GF-D8 (cell line): ENCODE measurements around the gene RMND1.
A peak's percentile ranks its signal among the peaks of the same experiment; 100 is the strongest.

Source experiments
- DNase-seq: peaks from one replicate; lab custom pipeline; 2025; lab: John Stamatoyannopoulos, UW

The RMND1 gene

GRCh38 chr6:151417477-151417876, 34.4 kb downstream of the RMND1 start:
- DNase-seq: no peak

- no peak for DNase-seq
Measured at GRCh38 chr6:151414641-151415260, 37.2 kb downstream of the RMND1 start.

GRCh38 chr6:151413372-151414145, 38.4 kb downstream of the RMND1 start:
- DNase-seq: no peak

- no peak for DNase-seq
Measured at GRCh38 chr6:151412909-151413308, 39.0 kb downstream of the RMND1 start.

GRCh38 chr6:151409679-151410078, 42.2 kb downstream of the RMND1 start:
- no peak for DNase-seq

- no peak for DNase-seq
Measured at GRCh38 chr6:151409260-151409659, 42.7 kb downstream of the RMND1 start.

- no peak for DNase-seq
Measured at GRCh38 chr6:151408858-151409257, 43.1 kb downstream of the RMND1 start.

GRCh38 chr6:151403919-151404308, 48.0 kb downstream of the RMND1 start:
- no peak for DNase-seq

GRCh38 chr6:151402228-151402627, 49.7 kb downstream of the RMND1 start:
- DNase-seq: no peak

- DNase-seq: no peak
Measured at GRCh38 chr6:151400473-151400872, 51.5 kb downstream of the RMND1 start.

- DNase-seq: no peak
Measured at GRCh38 chr6:151399679-151400078, 52.2 kb downstream of the RMND1 start.

- no peak for DNase-seq
Measured at GRCh38 chr6:151393410-151393809, 58.5 kb downstream of the RMND1 start.

GRCh38 chr6:151392427-151392826, 59.5 kb downstream of the RMND1 start:
- no peak for DNase-seq

GRCh38 chr6:151391471-151392413, 60.2 kb downstream of the RMND1 start, which contains the start of gene ZBTB2:
Gene ZBTB2 (minus strand): TSS chr6:151391559. CDS start chr6:151373637, 17,922 bp downstream.
- DNase-seq: no peak

GRCh38 chr6:151390851-151391470, 61.0 kb downstream of the RMND1 start:
- DNase-seq: no peak

- DNase-seq: peak; percentile 94
Measured at GRCh38 chr6:151390276-151390850, 61.6 kb downstream of the RMND1 start.

- peak; percentile 46 for DNase-seq
Measured at GRCh38 chr6:151389618-151390275, 62.2 kb downstream of the RMND1 start.

- no peak for DNase-seq
Measured at GRCh38 chr6:151388997-151389617, 62.8 kb downstream of the RMND1 start.

- no peak for DNase-seq
Measured at GRCh38 chr6:151388236-151388635, 63.7 kb downstream of the RMND1 start.

- DNase-seq: no peak
Measured at GRCh38 chr6:151387175-151387970, 64.6 kb downstream of the RMND1 start.
